ENCODE measurements around the gene AGK. TPM values are rescaled to one million over a fixed set of nuclear protein-coding genes. Genes with fewer than 3 reads are reported as not detected.

The AGK gene
- total RNA-seq, 1 donor from 2014 or later: 28.6 TPM

DNA sequence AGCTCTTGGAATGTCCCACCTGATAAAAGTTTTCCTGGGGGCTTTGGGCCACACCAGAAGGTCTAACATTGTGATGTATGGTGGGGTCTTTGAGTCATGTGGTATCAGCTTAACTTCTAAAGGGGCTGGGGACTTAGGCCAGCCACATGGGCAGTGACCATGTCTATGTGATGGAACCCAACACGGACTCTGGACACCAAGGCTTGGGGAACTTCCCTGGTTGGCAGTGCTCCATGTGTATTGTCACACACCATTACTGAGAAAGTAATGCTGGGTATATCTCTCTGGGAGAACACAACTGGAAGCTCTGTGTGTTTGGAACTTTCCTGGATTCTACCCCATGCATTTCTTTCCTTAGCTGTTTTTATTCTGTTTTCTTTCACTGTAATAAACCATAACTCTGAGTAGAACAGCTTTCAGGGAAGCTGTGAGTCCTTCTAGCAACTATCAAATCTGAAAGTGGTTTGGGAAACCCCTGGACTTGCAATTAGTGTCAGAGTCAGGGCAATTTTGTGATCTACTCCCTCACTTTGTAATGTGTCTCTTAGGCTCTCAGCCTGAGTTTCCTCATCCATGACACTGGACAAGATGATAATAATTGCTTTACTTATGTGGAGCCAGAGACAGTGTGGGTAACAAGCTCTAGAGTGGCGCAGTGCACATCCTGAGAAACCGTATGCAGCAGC, 28.4 kb upstream of the AGK start:
- no peaks in the 10 kb centered on the region for H3K4me1 ChIP-seq (ENCODE audit: insufficient read depth, low read length)
- H2AFZ ChIP-seq (ENCODE audit: low read depth, low read length): no peak overlapping the region
- H3K4me3 ChIP-seq (ENCODE audit: insufficient read depth, low read depth, low read length): no peak overlapping the region
- no peaks in the 10 kb centered on the region for H3K79me2 ChIP-seq (ENCODE audit: insufficient read depth, low read length)
- H3K9me3 ChIP-seq (ENCODE audit: insufficient read depth, low read depth, low read length): no peaks in the 10 kb centered on the region
- no peaks in the 10 kb centered on the region for H3K36me3 Mint-ChIP-seq (ENCODE audit: low read depth, unreplicated experiment)
- H3K9me3 Mint-ChIP-seq (ENCODE audit: unreplicated experiment): peaks cover 1% of the 10 kb centered on the region
- no peaks in the 10 kb centered on the region for H3K4me1 Mint-ChIP-seq (ENCODE audit: low read depth, unreplicated experiment)
- H3K27ac ChIP-seq (ENCODE audit: low read depth, low read length): no peak overlapping the region
- no peak overlapping the region for H3K27ac Mint-ChIP-seq (ENCODE audit: unreplicated experiment)
- H3K27me3 Mint-ChIP-seq (ENCODE audit: low read depth, unreplicated experiment): peaks cover 9% of the 10 kb centered on the region
- no peaks in the 10 kb centered on the region for H3K36me3 ChIP-seq (ENCODE audit: insufficient read depth, low read length)
- no peak overlapping the region for H3K9ac ChIP-seq (ENCODE audit: low read length)
- H3K27me3 ChIP-seq (ENCODE audit: insufficient read depth, low read length): no peaks in the 10 kb centered on the region
- no peak for FAIRE-seq
- no peak for TF ChIP-seq EZH2 (IDR thresholded peaks at IDR 0.05; ENCODE audit: insufficient read depth, low read length)
- TF ChIP-seq, protein P1, sequence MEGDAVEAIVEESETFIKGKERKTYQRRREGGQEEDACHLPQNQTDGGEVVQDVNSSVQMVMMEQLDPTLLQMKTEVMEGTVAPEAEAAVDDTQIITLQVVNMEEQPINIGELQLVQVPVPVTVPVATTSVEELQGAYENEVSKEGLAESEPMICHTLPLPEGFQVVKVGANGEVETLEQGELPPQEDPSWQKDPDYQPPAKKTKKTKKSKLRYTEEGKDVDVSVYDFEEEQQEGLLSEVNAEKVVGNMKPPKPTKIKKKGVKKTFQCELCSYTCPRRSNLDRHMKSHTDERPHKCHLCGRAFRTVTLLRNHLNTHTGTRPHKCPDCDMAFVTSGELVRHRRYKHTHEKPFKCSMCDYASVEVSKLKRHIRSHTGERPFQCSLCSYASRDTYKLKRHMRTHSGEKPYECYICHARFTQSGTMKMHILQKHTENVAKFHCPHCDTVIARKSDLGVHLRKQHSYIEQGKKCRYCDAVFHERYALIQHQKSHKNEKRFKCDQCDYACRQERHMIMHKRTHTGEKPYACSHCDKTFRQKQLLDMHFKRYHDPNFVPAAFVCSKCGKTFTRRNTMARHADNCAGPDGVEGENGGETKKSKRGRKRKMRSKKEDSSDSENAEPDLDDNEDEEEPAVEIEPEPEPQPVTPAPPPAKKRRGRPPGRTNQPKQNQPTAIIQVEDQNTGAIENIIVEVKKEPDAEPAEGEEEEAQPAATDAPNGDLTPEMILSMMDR (IDR thresholded peaks at IDR 0.05; ENCODE audit: insufficient read depth, low read depth, low read length): no peak
- no peaks in the 10 kb centered on the region for H4K20me1 ChIP-seq (ENCODE audit: insufficient read depth, low read length)
- no peak for DNase-seq (ENCODE audit: low read depth)
- H3K4me3 Mint-ChIP-seq (ENCODE audit: unreplicated experiment): no peak overlapping the region
- H3K4me2 ChIP-seq (ENCODE audit: low read length): no peak overlapping the region

DNA sequence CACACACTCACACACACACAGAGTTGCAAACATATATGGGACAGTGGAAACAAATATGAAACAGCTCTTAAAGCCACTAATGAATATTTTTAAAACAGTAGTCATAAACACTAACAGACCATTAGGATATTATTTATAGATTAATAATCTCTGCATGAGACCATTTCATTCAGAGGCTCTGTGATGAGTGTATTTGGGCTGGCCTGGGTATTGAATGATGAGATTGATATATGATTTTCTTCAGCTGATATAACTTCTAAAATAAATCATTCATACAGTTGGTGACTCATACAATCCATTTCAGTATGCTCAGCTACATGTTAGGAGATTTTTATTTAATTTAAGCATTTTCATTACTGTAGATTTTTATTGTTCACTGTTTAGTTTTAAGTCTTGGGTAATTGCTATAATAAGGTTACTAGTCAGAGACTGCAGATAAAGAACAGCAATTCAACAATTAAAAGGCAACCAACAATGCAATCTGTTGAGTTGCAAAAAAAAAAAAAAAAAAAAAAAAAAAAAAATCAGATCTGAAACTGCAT, 25.2 kb upstream of the AGK start:
- Histone ChIP-seq H2AFZ (ENCODE audit: low read depth, low read length) (no peak overlapping the region), H3K4me1 (ENCODE audit: insufficient read depth, low read length) (no peaks in the 10 kb centered on the region), H3K4me2 (ENCODE audit: low read length) (no peak overlapping the region), H3K36me3 (ENCODE audit: insufficient read depth, low read length) (no peaks in the 10 kb centered on the region), H3K9me3 (ENCODE audit: insufficient read depth, low read depth, low read length) (no peaks in the 10 kb centered on the region), H3K27me3 (ENCODE audit: insufficient read depth, low read length) (no peaks in the 10 kb centered on the region), H3K27ac (ENCODE audit: low read depth, low read length) (no peak overlapping the region), H3K4me3 (ENCODE audit: insufficient read depth, low read depth, low read length) (no peak overlapping the region), H3K79me2 (ENCODE audit: insufficient read depth, low read length) (no peaks in the 10 kb centered on the region), H3K9ac (ENCODE audit: low read length) (no peak overlapping the region), H4K20me1 (ENCODE audit: insufficient read depth, low read length) (no peaks in the 10 kb centered on the region)
- no peaks in the 10 kb centered on the region for H3K4me1 Mint-ChIP-seq (ENCODE audit: low read depth, unreplicated experiment)
- no peak for TF ChIP-seq EZH2 (IDR thresholded peaks at IDR 0.05; ENCODE audit: insufficient read depth, low read length)
- TF ChIP-seq, protein P1 (IDR thresholded peaks at IDR 0.05; ENCODE audit: insufficient read depth, low read depth, low read length): no peak
- peaks cover 1% of the 10 kb centered on the region for H3K9me3 Mint-ChIP-seq (ENCODE audit: unreplicated experiment)
- DNase-seq (ENCODE audit: low read depth): no peak
- no peak for FAIRE-seq
- H3K36me3 Mint-ChIP-seq (ENCODE audit: low read depth, unreplicated experiment): no peaks in the 10 kb centered on the region
- H3K4me3 Mint-ChIP-seq (ENCODE audit: unreplicated experiment): no peak overlapping the region
- H3K27me3 Mint-ChIP-seq (ENCODE audit: low read depth, unreplicated experiment): peaks cover 14% of the 10 kb centered on the region
- H3K27ac Mint-ChIP-seq (ENCODE audit: unreplicated experiment): no peak overlapping the region

DNA sequence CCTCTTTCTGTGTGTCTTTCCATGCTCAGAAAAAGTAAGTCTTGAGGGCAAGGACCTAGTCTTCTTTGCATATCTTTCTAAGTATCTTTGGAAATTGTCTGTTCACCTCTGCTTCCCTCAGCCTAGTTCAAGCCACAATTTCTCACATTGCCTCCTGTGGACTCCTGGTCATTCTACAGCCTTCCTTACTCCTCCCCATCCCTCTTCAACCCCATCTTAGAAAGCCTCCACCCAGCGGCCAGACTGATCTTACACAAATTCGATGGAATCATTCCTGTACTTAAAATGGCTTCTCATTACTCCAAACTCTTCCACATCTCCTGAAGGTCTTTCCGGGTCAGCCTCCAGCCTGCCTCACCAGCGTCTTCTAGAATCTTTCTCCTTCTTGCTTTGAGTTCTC, 24.1 kb upstream of the AGK start:
- DNase-seq (ENCODE audit: low read depth) (no peak), FAIRE-seq (no peak)
- Histone ChIP-seq H3K4me2 (ENCODE audit: low read length) (no peak overlapping the region), H3K9ac (ENCODE audit: low read length) (no peak overlapping the region), H3K9me3 (ENCODE audit: insufficient read depth, low read depth, low read length) (no peaks in the 10 kb centered on the region), H4K20me1 (ENCODE audit: insufficient read depth, low read length) (no peaks in the 10 kb centered on the region), H3K27ac (ENCODE audit: low read depth, low read length) (no peak overlapping the region), H2AFZ (ENCODE audit: low read depth, low read length) (no peak overlapping the region), H3K4me3 (ENCODE audit: insufficient read depth, low read depth, low read length) (no peak overlapping the region), H3K27me3 (ENCODE audit: insufficient read depth, low read length) (no peaks in the 10 kb centered on the region), H3K4me1 (ENCODE audit: insufficient read depth, low read length) (no peaks in the 10 kb centered on the region), H3K36me3 (ENCODE audit: insufficient read depth, low read length) (no peaks in the 10 kb centered on the region), H3K79me2 (ENCODE audit: insufficient read depth, low read length) (no peaks in the 10 kb centered on the region)
- no peak overlapping the region for H3K4me3 Mint-ChIP-seq (ENCODE audit: unreplicated experiment)
- H3K27ac Mint-ChIP-seq (ENCODE audit: unreplicated experiment): no peak overlapping the region
- H3K27me3 Mint-ChIP-seq (ENCODE audit: low read depth, unreplicated experiment): peaks cover 14% of the 10 kb centered on the region
- TF ChIP-seq, protein P1 (IDR thresholded peaks at IDR 0.05; ENCODE audit: insufficient read depth, low read depth, low read length): no peak
- no peak for TF ChIP-seq EZH2 (IDR thresholded peaks at IDR 0.05; ENCODE audit: insufficient read depth, low read length)
- no peaks in the 10 kb centered on the region for H3K36me3 Mint-ChIP-seq (ENCODE audit: low read depth, unreplicated experiment)
- no peaks in the 10 kb centered on the region for H3K4me1 Mint-ChIP-seq (ENCODE audit: low read depth, unreplicated experiment)
- H3K9me3 Mint-ChIP-seq (ENCODE audit: unreplicated experiment): peaks cover 1% of the 10 kb centered on the region
